ENCODE measurements around the gene NLGN4Y.

DNA sequence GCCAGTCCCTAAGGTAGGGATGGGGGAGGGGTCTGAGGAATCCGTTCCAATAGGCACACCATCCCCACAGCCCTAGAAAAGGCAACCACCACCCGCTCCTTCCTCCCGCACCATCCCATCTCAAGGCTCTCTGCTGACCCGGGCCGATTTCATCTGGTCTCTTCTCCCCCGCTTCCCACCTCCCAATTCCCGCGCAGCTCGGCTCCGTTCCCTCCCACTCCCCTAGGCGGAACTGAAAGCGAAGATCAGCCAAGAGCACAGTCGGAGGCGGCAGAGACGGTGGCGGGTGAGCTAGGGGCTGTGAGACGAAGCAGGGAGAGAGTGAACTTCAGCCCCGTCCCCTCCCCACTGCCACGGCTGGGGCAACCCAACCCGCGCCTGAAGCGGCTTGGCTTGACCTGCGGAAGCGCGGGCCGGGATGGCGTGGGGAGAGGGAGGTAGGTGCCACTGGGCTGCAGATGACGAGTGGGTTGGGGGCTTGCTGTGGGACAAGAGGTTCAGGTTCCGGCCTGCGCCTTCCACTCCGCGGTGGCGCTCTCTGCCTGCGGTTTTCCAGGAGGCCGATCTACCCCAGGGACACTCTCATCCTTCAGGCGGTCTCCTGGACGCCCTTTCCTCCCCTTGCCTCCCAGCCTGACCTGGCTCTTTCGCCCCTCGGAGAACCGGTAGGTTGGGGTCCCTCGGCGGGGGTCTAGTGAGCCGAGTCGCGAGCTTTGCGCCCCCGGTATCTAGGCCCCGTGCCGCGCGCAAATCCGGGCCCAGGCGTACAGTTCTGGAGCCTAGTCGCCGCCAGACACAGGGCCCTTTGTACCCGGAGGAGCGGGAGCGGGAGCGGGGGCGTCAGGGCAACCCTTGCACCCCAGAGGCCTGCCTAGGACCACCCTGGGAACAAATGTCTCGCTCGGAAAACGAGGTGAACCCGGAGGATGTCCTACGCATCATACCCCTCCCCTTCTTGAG lies at the start of gene NLGN4Y:
- TF ChIP-seq POLR2A (IDR thresholded peaks at IDR 0.05) (no peak), CTCF (IDR thresholded peaks at IDR 0.05) (no peak)
